HL-60/S4 (cell line): ENCODE data around the gene PSMB5.

ENCODE experiments used
- in situ Hi-C: fragments of 300-500 bp; cut with MboI; formaldehyde crosslinking; loops from 2 replicates; pipeline ENCODE4 v1.14.3; 2022; ENCODE audit warnings: low sequenced_read_pairs

PSMB5 gene

DNA sequence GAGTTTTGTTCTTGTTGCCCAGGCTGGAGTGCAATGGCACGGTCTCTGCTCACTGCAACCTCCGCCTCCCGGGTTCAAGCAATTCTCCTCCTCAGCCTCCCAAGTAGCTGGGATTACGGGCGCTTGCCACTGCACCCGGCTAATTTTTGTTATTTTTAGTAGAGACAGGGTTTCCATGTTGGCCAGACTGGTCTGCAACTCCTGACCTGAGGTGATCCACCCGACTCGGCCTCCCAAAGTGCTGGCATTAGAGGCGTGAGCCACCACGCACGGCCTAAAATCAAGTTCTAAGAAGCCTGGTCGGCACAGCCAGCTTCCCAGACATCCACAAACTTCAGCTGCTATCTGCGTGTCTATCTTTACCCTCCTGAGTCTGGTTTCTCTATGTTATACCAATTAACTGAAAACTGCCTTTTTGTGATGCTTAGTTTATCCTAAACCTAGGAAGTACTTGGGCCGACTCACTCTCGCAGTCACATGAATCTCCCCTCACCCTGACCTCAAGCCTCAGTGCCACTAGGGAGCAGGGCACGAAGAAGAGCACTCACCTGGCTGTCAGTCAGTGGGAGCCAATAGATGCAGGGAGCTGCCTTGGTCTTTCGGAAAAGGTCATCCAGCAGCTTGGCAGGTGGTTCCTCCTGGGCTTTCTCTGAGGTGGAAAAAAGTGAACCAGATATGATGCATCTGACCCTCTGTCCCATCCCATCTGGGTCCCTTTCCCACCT is 26.0 kb upstream of the PSMB5 start:
- in situ Hi-C loops: loop anchor here (5.0 kb wide), 1 partner anchor 68 kb away; no protein-coding TSS in a partner anchor

- in situ Hi-C loops: no loop called here
Observed at GRCh38 chr14:23058654-23059504, 24.2 kb upstream of the PSMB5 start.

GRCh38 chr14:23057757-23058653 is 23.3 kb upstream of the PSMB5 start:
- in situ Hi-C loops: no loop called here

DNA sequence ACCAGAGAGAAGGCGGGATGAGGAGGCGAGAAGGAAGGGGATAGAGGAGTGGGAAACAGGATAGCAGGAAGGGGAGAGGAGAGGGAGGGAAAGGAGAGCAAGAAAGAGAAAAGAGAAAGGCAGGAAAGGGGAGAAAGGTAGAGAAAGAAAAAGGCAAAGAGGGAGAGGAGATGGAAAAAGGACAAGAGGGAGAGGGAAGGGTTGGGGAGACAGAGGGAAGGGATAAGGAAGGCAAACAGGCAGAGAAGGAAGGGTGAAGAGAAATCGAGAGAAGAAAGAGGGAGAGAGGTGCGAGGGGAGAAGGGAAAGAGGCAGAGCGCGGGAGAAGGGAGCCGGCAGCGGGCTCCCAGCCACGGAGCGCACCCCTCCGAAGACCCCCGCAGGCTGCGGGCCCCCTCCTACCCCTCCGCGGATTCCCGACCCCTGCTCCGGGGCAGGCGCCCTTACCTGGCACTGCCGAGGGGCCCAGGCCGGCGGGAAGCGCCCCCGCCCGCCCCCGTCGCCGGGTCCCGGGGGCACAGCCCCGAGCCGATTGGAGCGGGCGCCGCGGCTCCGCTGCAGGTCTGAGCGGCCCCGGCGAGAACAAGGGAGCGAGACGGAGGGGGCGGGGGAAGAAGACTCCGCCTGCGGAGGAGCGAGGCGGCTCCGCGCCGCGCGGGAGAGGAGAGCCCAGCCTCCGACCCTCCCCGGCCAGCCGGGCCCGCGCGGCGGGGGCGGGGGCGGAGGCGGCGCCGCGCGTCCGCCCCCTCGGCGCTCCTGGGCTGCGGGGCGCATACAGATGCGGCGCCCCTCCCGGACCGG is 22.5 kb upstream of the PSMB5 start, which contains the start of gene CDH24:
Gene CDH24 (minus strand): TSS at position 565 of the 801 bp plus-strand sequence. CDS start 1,787 bp downstream, outside the sequence.
- in situ Hi-C loops: no loop called here

- in situ Hi-C loops: no loop called here
Observed at GRCh38 chr14:23056145-23056955, 21.6 kb upstream of the PSMB5 start.

DNA sequence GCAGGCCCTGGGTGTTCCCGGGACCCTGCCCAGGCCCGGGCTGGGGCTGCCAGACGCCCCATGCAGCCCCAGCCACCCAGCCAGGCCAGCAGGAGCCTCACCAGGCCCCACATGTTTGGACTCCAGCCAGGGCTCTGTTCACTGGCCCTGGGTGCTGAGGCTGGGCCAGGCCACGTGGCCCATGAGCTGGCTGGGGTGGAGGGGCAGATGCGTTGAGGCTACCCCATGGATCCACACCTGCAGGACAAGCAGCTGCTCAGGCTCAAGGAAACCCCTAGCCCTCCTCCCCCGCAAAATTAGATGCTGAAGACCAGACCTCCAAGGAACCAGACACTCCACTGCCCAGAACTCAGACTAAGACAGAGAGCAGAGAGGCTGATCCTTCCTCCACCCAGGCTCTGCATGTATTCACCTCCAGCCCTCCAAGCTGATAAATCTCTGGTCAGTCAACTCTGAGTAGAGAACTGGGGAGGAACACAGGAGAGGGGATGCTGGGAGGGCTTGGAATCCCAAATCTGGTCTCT is 21.0 kb upstream of the PSMB5 start:
- in situ Hi-C loops: no loop called here

DNA sequence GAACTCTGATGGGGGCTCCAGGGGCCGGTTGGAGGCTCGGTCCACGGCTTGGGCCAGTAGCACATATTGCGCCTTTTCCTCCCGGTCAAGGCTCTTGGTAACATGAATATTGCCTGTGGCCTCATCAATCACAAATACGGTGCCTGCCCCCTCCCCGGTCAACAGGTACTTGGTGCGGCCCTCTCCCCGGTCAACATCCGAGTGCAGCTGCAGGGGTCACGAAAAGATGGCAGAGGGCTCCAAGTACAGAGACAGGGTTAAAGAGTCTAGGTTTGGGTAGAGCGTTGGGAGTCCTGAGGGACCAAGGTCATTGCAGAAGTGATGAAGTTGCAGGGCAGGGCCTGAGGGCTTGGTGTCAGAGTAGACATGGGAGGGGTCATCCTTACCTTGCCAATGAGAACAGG is 20.4 kb upstream of the PSMB5 start:
- in situ Hi-C loops: no loop called here

DNA sequence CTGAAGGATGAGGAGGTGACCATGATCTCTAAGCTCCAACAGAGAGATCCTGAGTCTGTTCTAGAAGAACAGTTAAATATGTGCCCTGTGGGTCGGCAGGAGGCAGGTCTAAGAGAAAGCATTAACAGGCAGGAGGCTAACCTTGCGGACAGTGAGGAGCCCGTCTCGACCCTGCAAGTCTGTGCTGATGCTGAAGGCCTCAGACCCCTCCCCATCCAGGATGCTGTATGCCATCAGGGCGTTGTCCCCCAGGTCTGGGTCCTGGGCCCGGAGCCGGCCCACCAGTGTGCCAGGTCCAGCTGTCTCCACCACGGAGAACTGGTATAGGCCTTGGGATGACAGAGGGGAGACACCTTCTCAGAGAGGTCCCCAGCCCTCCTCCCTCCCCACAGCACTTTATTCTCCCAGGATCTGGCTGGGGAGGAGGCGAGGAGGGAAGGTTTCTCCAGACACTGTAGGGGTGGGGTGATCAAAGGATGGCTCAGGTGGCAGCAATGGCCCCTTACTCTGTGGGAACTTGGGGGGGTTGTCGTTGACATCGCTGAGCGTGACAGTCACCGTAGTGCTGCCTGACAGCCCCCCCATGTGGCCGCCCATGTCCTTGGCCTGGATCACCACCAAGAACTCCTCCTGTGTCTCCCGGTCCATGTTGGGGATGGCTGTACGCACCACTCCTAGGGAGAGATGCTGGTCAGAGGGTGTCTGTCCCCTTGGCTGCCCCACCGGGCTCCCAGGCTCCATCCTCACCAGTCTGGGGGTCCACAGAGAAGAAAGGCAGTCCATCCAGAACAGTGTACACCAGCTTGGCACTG is 19.5 kb upstream of the PSMB5 start:
- in situ Hi-C loops: no loop called here

DNA sequence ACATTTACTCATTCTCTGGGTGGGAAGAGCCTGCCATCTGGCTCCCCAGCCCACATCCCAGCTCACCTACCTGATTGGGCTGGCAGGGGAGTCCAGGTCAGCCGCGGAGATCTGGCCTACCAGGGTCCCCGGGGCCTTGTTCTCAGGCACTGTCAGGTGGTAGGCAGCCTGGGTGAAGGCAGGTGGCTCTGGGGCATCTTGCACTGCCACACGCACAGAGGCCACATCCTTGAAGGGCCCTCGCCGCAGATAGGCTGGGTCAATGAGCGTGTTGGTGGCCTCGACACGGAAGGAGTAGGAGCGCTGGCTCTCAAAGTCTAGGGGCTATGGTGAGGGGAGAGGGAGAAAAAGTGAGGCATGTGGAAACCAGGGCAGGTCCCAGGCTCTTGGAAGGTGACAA is 18.7 kb upstream of the PSMB5 start:
- in situ Hi-C loops: no loop called here

DNA sequence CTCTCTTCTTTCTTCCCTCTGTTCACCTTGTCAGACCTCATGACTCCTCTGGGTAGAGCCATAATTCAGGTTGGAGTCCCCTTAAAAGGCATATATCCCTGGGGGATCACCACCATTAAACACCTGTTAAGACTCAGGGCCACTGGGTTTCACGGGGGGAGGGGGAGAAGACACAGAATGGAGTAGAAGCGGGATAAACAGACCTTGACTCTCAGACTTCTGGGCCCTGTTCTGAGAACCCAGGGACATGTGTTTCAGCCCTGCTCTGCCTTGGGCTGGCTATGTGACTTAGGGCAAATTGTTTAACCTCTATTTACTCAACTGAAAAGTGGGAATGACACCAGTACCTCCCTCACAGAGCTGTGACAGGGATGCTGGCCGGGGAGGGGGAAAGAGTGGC is 18.0 kb upstream of the PSMB5 start:
- in situ Hi-C loops: no loop called here

- in situ Hi-C loops: no loop called here
Observed at GRCh38 chr14:23052182-23052623, 17.5 kb upstream of the PSMB5 start.

DNA sequence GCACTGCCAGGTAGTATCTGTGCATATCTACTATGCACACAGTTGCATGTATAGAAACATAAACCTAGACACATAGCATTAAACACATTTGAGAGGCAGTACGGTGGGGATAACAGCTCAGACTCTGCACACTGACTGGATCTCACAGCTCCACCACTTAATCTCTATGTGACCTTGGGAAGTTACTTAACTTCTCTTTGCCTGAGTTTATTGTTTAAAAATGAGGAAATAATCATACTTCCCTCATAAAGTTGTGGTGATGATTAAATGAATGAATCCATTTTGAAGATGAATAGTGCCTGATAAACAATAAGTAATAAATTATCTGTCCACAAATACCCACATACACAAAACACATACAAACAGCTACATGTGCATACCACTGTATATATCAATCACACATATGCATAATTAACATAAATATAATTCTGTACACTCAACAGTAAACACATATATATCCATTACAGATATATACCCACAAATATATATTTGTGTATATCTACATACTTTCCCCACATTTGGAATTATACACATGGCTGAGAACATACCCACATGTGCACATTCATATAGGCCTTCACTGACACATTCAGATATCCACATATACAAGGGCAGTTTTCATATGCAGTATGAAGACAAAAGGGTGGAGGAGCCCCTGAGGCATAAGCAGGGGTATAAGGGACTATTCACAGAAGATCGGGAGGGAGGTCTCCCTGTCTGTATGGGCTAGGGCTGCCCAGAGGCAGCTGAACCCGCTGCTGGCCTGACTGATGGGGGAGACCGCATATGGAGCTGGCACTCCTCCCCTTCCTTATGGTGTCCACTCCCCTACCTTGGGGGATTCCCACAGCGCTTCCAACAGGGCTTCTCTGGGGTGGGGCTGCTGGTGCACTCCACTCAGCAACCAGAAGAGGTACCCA is 16.7 kb upstream of the PSMB5 start:
- in situ Hi-C loops: no loop called here

- in situ Hi-C loops: no loop called here
Observed at GRCh38 chr14:23049011-23049410, 14.3 kb upstream of the PSMB5 start.

DNA sequence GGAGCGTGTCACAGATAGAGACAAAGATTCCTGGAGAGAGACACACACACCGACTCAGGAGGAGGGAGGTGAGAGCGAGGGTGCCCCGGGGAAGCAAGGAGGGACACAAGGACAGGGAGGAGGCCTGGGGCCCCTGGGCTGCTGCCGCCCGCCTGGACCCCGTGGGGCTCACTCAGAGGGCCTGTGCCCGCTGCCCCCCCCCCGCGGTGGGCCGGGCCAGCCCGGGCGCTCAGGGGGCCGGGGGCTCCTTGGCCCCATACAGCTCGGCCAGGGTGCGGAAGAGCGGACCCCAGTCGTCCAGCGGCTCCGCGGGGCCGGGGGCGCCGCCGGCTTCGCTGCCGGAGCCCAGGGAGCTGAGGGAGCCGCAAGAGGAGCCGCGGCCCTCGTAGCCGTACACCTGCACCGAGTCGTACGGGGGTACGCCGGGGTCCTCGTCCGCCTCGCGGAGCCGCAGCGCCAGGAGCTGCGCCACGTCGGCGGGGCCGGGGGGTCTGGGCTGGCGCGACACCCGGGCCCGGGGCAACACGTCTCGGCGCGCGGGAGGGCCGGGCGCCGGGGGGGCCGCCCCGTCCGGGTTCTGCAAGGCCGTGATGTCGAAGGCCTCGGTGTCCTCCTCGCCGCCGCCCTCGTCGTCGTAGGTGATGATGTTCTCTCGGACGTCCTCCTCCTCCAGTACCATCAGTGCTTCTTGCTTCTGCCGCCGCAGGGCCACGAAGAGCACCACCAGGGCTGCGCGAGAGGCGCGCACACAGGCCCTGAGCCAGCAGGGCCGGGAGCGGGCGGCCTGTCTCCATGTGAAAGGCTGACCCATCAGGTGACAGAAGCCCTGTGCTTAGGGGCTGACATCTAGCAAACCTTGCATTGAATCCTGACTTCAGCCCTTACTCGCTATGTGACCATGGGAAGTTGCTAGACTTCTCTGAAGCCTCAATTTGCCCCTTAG is 13.3 kb upstream of the PSMB5 start:
- in situ Hi-C loops: no loop called here

GRCh38 chr14:23047034-23047634 is 12.4 kb upstream of the PSMB5 start:
- in situ Hi-C loops: no loop called here
